Activated naive CD8-positive, alpha-beta T cell (primary cell): ENCODE data around the gene ADCY2.
A peak's percentile ranks its signal among the peaks of the same experiment; 100 is the strongest.

Source experiments
- H3K27ac Mint-ChIP-seq: one replicate; pipeline ENCODE4 v1.8.0; 2021; ENCODE audit warnings: mixed read lengths
- H3K27me3 Mint-ChIP-seq: one replicate; pipeline ENCODE4 v1.8.0; 2021; ENCODE audit warnings: mixed read lengths
- H3K36me3 Mint-ChIP-seq: one replicate; pipeline ENCODE4 v1.8.0; 2021; ENCODE audit warnings: mixed read lengths
- H3K4me1 Mint-ChIP-seq: one replicate; pipeline ENCODE4 v1.8.0; 2021; ENCODE audit warnings: low read depth, mixed read lengths
- H3K4me3 Mint-ChIP-seq: one replicate; pipeline ENCODE4 v1.8.0; 2021; ENCODE audit warnings: mild to moderate bottlenecking, mixed read lengths
- H3K9me3 Mint-ChIP-seq: one replicate; pipeline ENCODE4 v1.8.0; 2021; ENCODE audit warnings: low read depth, mixed read lengths

Gene ADCY2

DNA sequence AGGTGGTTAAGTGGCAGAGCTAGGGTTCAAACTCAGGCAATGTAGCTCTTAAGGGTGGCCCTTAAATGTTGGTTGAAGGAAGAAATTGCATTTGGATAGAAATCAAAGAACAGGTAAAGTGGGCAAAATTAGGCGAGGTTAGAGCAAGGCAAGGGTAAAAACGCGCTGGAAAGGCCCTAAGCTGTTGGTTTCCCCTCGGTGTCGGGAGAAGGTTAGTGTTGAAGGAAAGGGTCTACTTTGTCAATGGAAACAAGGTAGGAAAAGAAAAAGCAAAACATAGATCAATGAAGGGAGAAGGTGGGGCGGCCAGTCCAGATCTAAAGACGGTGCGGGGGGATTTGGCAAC lies 472.5 kb downstream of the ADCY2 start:
- H3K4me3 Mint-ChIP-seq = peak overlapping the region; percentile 99
- no peaks in the 10 kb centered on the region for H3K27me3 Mint-ChIP-seq
- peak overlapping the region; percentile 87 for H3K27ac Mint-ChIP-seq
- H3K4me1 Mint-ChIP-seq = peaks cover 77% of the 10 kb centered on the region
- peaks cover 15% of the 10 kb centered on the region for H3K36me3 Mint-ChIP-seq
- H3K9me3 Mint-ChIP-seq = no peaks in the 10 kb centered on the region

DNA sequence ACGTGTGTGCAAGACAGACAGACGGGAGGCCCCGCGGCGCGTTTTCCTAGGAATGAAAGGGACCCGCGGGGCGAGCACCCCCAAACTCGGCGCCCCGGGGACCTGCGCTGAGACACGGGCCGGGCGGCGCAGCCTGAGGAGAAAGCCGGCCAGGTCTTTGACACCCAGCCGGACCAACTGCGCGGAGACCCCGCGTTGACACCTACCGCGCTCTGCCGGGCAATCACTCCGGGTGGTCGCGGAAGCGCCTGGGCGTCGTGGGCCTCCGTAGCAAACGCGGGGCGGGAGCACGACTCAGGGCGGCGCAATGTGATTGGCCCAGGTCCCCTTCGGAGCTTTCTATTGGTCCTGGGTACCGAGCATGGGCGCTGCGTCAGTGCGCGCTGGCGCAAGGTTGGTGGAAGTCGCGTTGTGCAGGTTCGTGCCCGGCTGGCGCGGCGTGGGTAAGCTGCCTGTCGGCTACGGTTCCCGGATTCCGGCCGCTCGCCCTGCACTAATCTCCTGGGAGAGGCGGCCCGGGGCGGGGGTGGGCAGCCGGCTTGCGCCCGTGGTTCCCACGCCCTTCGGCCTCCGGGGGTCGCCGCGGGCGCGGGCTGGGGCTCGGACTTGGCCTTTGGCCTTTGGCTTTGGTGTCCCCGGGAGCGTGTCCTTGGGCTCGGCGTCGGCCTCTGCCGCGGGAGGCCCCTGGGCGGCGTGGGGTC lies 473.0 kb downstream of the ADCY2 start, which contains the start of the genes FASTKD3 and MTRR:
TSS of gene FASTKD3 (minus strand) at position 259 of the 701 bp plus-strand sequence. CDS start 948 bp downstream, outside the sequence.
TSS of gene MTRR (plus strand) at position 376 of the 701 bp plus-strand sequence. CDS start 1,647 bp downstream, outside the sequence.
- Mint-ChIP-seq H3K9me3 (no peaks in the 10 kb centered on the region), H3K4me3 (peak within 1 kb of the TSS; percentile 99), H3K27me3 (no peaks in the 10 kb centered on the region), H3K27ac (peak within 1 kb of the TSS; percentile 92), H3K4me1 (peaks cover 80% of the 10 kb centered on the region), H3K36me3 (peaks cover 13% of the 10 kb centered on the region)

DNA sequence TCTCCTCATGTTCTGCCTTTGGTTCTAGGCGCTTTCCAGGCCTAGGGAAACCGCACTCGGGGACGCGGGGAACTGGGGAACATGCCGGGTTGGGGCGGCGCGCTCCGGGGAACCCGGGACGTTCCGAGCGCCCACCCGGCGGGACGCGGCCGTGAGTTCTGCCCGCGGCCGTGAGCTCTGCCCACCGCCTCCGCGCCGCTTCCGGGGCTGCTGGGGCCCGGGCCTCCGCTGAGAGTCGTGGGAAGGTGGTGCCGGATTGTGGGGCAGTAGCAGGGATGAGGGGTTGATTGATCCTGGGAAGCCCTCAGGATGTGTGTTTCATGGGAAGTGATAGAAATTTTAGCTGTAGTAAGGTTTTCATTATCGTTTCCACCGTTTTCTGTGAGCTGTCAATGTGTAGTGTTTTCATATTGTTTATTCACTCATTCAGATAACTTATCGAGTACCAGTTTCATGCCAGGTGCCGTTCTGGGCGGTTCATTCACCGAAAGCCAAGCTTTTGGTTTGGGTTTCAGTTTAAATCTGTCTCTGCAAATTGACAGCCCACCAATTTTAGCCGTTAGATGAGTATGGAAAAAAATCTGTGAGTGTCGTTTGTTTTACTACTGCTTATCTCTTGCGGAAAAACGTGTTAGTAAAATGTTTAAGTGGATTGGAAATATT lies 473.7 kb downstream of the ADCY2 start:
- Mint-ChIP-seq H3K27me3 (no peaks in the 10 kb centered on the region), H3K9me3 (no peaks in the 10 kb centered on the region), H3K36me3 (peaks cover 13% of the 10 kb centered on the region), H3K4me3 (peak overlapping the region; percentile 95), H3K4me1 (peaks cover 82% of the 10 kb centered on the region), H3K27ac (peak overlapping the region; percentile 92)

DNA sequence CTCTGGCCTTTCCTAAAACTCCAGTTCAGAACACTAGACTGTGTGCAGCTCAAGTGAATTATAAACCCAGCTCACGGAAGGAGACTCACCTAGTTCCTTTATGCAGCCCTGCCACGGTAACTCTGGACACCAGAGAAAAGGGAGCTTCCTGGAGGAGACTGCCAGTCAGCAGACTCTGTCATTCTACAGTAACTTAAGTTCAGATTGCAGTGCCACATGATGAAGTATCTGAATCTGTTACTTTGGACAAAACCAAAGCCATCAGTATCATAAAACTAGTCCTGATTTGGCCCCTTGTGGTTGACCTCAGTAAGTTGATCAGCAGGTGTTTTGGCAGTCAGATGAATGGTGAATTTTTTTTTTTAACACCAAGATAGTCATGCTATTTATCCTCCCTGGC lies 475.7 kb downstream of the ADCY2 start:
- H3K27ac Mint-ChIP-seq = peak overlapping the region; percentile 54

DNA sequence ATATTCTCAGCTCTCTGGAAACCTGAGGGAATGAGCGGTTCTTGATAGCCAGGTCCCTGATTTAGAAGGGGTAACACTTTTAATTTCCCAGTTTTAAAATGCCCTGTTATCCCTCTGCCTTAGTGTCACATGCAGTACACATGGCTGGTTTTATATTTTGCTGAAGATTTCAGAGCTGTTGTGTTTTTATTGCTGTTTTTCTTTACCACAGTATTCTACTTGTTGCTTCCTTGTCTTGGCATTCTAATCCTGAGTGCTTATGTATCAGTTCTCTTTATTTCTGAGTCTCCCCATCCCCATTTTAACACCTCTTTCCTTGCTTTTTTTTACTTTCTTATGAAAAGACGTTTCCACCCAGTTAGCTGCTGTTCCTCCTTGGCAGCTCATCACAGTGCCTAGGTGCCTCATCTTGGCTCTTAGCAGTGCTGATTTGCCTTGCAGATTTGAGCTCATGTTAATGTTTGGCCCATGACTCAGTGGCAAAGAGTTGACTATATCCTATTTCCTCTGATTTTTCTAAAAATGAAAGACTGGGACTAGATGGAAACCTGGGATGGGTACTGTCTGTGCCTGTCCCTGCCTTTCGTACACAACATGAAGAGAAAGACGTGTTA lies 476.7 kb downstream of the ADCY2 start:
- no peaks in the 10 kb centered on the region for H3K9me3 Mint-ChIP-seq
- H3K4me3 Mint-ChIP-seq = peak overlapping the region; percentile 65
- no peaks in the 10 kb centered on the region for H3K27me3 Mint-ChIP-seq
- H3K4me1 Mint-ChIP-seq = peaks cover 69% of the 10 kb centered on the region
- H3K27ac Mint-ChIP-seq = peak overlapping the region; percentile 90
- H3K36me3 Mint-ChIP-seq = peaks cover 13% of the 10 kb centered on the region

More for the DNA sequence above, 475.7 kb downstream of the ADCY2 start:
- H3K4me1 Mint-ChIP-seq = peaks cover 73% of the 10 kb centered on the region
- peaks cover 12% of the 10 kb centered on the region for H3K36me3 Mint-ChIP-seq
- no peaks in the 10 kb centered on the region for H3K9me3 Mint-ChIP-seq
- H3K4me3 Mint-ChIP-seq = peak overlapping the region; percentile 95
- no peaks in the 10 kb centered on the region for H3K27me3 Mint-ChIP-seq

DNA sequence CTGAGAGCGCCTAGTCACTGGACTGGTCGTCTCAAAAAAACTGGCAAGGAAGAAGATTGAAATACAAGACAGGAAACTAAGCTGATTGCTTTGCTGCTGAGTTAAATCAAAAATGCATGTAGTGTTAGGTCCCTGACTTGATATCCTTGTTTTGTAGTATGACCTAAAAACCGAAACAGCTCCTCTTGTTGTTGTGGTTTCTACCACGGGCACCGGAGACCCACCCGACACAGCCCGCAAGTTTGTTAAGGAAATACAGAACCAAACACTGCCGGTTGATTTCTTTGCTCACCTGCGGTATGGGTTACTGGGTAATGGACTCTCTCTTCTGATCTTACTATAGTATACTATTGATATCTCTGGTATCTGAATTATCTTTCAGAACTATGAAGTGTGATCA lies 477.3 kb downstream of the ADCY2 start:
- H3K9me3 Mint-ChIP-seq = no peaks in the 10 kb centered on the region
- peaks cover 16% of the 10 kb centered on the region for H3K36me3 Mint-ChIP-seq
- H3K4me3 Mint-ChIP-seq = peak overlapping the region; percentile 65
- H3K27me3 Mint-ChIP-seq = no peaks in the 10 kb centered on the region
- peak overlapping the region; percentile 90 for H3K27ac Mint-ChIP-seq
- peaks cover 69% of the 10 kb centered on the region for H3K4me1 Mint-ChIP-seq

DNA sequence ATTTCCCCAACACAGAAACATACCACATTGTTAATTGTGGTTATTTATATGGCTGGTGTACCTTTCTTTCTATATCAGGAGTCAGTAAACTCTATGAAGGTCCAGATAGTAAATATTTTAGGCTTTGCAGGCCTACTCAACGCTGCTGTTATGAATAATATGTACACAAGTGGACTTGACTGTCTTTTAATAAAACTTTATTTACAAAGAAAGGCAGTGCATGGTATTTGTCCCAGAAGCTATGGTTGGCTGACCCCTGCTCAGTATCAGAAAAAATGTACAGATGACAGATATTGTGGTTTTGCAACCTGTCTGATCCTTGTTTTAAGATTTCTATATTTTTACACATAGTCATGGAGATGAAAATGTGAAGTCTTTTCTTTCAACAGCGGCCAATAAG lies 478.7 kb downstream of the ADCY2 start:
- Mint-ChIP-seq H3K27ac (no peak overlapping the region), H3K4me3 (no peak overlapping the region), H3K36me3 (peaks cover 21% of the 10 kb centered on the region), H3K27me3 (no peaks in the 10 kb centered on the region), H3K9me3 (no peaks in the 10 kb centered on the region), H3K4me1 (peaks cover 75% of the 10 kb centered on the region)

DNA sequence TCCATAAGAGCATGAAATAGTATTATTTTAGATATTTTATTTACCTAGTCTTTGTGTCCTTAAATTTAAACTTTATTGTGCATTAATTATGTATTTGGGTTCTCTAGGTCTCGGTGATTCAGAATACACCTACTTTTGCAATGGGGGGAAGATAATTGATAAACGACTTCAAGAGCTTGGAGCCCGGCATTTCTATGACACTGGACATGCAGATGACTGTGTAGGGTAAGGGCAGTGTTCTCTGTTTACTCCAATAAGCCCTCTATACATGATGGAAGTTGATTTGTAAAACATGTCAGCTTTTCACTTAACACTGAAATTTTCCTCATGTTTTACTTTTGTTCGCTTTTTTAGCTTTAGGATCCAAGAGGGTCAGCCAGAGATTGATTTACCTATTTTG lies 479.2 kb downstream of the ADCY2 start:
- Mint-ChIP-seq H3K27ac (no peak overlapping the region), H3K4me3 (no peak overlapping the region), H3K4me1 (peaks cover 71% of the 10 kb centered on the region), H3K9me3 (no peaks in the 10 kb centered on the region), H3K36me3 (peaks cover 21% of the 10 kb centered on the region), H3K27me3 (no peaks in the 10 kb centered on the region)

DNA sequence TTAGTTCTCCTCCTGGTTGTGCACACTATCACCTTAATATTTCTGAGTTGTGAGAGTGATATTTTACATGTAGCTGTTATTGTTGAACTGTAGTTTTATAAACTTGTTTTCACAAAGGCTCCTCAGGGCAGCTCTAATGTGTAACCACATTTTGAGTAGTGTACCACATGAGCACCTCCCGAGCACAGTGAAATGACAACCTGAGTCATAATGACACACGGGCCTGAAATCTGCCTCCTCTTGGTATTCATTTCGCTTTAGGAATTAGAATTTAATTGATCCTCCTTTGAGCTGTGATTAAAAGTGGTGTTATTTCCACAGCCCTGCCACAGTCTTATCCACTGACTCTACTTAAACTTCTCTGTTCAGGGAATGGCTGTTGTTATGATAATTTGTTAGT lies 480.9 kb downstream of the ADCY2 start:
- Mint-ChIP-seq H3K9me3 (no peaks in the 10 kb centered on the region), H3K27me3 (no peaks in the 10 kb centered on the region), H3K27ac (no peak overlapping the region), H3K4me1 (peaks cover 66% of the 10 kb centered on the region), H3K36me3 (peaks cover 27% of the 10 kb centered on the region), H3K4me3 (peak overlapping the region; percentile 7)

DNA sequence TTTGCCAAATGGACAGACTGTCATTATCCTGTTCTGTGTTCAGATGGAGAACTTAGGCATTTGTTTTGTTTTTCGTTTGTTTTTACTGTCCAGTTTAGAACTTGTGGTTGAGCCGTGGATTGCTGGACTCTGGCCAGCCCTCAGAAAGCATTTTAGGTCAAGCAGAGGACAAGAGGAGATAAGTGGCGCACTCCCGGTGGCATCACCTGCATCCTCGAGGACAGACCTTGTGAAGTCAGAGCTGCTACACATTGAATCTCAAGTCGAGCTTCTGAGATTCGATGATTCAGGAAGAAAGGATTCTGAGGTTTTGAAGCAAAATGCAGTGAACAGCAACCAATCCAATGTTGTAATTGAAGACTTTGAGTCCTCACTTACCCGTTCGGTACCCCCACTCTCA lies 481.9 kb downstream of the ADCY2 start:
- Mint-ChIP-seq H3K36me3 (peaks cover 23% of the 10 kb centered on the region), H3K9me3 (no peaks in the 10 kb centered on the region), H3K27me3 (no peaks in the 10 kb centered on the region), H3K27ac (peak overlapping the region; percentile 61), H3K4me3 (peak overlapping the region; percentile 22), H3K4me1 (peaks cover 58% of the 10 kb centered on the region)

DNA sequence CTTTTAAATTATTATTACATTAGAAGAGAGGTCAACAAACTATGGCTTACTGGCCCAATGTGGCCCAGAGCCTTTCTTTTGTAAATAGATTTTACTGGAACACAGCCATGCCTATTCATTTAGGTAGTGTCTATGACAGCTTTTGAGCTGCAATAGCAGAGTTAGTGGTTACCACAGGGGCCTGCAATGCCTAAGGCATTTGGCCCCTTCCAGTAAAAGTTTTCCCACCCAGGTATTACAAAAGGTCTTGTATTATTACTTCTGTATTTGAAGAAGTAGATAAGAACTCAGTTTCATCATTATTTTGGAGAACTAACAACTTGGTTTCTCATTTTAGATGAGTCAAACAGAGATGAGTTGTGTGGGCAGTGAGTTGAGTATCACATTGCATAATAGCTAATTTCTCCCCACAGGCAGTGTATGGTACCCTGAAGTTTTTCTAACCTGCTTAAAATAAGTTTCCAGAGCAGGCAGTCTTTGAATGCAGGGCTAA lies 482.5 kb downstream of the ADCY2 start:
- Mint-ChIP-seq H3K27ac (peak overlapping the region; percentile 61), H3K27me3 (no peaks in the 10 kb centered on the region), H3K4me1 (peaks cover 52% of the 10 kb centered on the region)

More for the DNA sequence above, 482.5 kb downstream of the ADCY2 start:
- Mint-ChIP-seq H3K4me3 (peak overlapping the region; percentile 22), H3K36me3 (peaks cover 21% of the 10 kb centered on the region), H3K9me3 (no peaks in the 10 kb centered on the region)
